ENCODE results near the gene OR2T8. TPM values are rescaled to one million over a fixed set of nuclear protein-coding genes. Genes with fewer than 3 reads are reported as not detected.

The OR2T8 gene
- total RNA-seq, result not detected in 2 replicates
- long read RNA-seq, result 0 reads

GRCh38 chr1:247919952-247920351 lies at the start of gene OR2T8:
Gene OR2T8 (plus strand): TSS chr1:247920252. CDS start chr1:247921018, 766 bp downstream.
- Mint-ChIP-seq H3K4me3 (no peak within 1 kb of the TSS), H3K4me1 (no peaks in the 10 kb centered on the region), H3K27me3 (ENCODE audit: low read depth) (peaks cover 4% of the 10 kb centered on the region), H3K9me3 (no peaks in the 10 kb centered on the region), H3K27ac (ENCODE audit: unreplicated experiment) (no peak within 1 kb of the TSS), H3K36me3 (ENCODE audit: low read depth) (no peaks in the 10 kb centered on the region)
- no peak for TF ChIP-seq CTCF (conservative IDR thresholded peaks at IDR 0.05)
- no peak for DNase-seq (ENCODE audit: low read depth, low spot score)

- Mint-ChIP-seq H3K9me3 (peaks cover 2% of the 10 kb centered on the region), H3K4me1 (no peaks in the 10 kb centered on the region), H3K27me3 (ENCODE audit: low read depth) (no peaks in the 10 kb centered on the region), H3K36me3 (ENCODE audit: low read depth) (peaks cover 2% of the 10 kb centered on the region), H3K27ac (ENCODE audit: unreplicated experiment) (no peak overlapping the region), H3K4me3 (no peak overlapping the region)
- DNase-seq (ENCODE audit: low read depth, low spot score), result no peak
- TF ChIP-seq CTCF (conservative IDR thresholded peaks at IDR 0.05), result no peak
These were observed 36.7 kb upstream of the OR2T8 start for GRCh38 chr1:247883346-247883745.

GRCh38 chr1:247884797-247885413 lies 35.1 kb upstream of the OR2T8 start:
- H3K4me1 Mint-ChIP-seq, result no peaks in the 10 kb centered on the region
- H3K4me3 Mint-ChIP-seq, result no peak overlapping the region
- H3K27ac Mint-ChIP-seq (ENCODE audit: unreplicated experiment), result no peak overlapping the region
- H3K27me3 Mint-ChIP-seq (ENCODE audit: low read depth), result no peaks in the 10 kb centered on the region
- TF ChIP-seq CTCF (conservative IDR thresholded peaks at IDR 0.05), result no peak
- DNase-seq (ENCODE audit: low read depth, low spot score), result no peak
- no peaks in the 10 kb centered on the region for H3K36me3 Mint-ChIP-seq (ENCODE audit: low read depth)
- no peaks in the 10 kb centered on the region for H3K9me3 Mint-ChIP-seq

- peaks cover 3% of the 10 kb centered on the region for H3K9me3 Mint-ChIP-seq
- peaks cover 5% of the 10 kb centered on the region for H3K36me3 Mint-ChIP-seq (ENCODE audit: low read depth)
- no peaks in the 10 kb centered on the region for H3K27me3 Mint-ChIP-seq (ENCODE audit: low read depth)
- H3K4me1 Mint-ChIP-seq, result no peaks in the 10 kb centered on the region
- DNase-seq (ENCODE audit: low read depth, low spot score), result no peak
- no peak within 1 kb of the TSS for H3K27ac Mint-ChIP-seq (ENCODE audit: unreplicated experiment)
- TF ChIP-seq CTCF (conservative IDR thresholded peaks at IDR 0.05), result no peak
- H3K4me3 Mint-ChIP-seq, result no peak within 1 kb of the TSS
These were observed 24.9 kb upstream of the OR2T8 start, which contains the start of gene OR2W3 for GRCh38 chr1:247895163-247895637. Gene OR2W3 (plus strand): TSS chr1:247895587. CDS start chr1:247895587, 0 bp downstream.

- Mint-ChIP-seq H3K4me1 (no peaks in the 10 kb centered on the region), H3K27me3 (ENCODE audit: low read depth) (no peaks in the 10 kb centered on the region), H3K27ac (ENCODE audit: unreplicated experiment) (no peak overlapping the region), H3K9me3 (peaks cover 3% of the 10 kb centered on the region), H3K4me3 (no peak overlapping the region), H3K36me3 (ENCODE audit: low read depth) (peaks cover 5% of the 10 kb centered on the region)
- no peak for DNase-seq (ENCODE audit: low read depth, low spot score)
- no peak for TF ChIP-seq CTCF (conservative IDR thresholded peaks at IDR 0.05)
These were observed 24.1 kb upstream of the OR2T8 start for GRCh38 chr1:247895976-247896375.
